Urothelium cell line (cell line): ENCODE data around the gene RASA3.
A peak's percentile ranks its signal among the peaks of the same experiment; 100 is the strongest.
"Not testable (repeated sequence)": the region's sequence is repeated elsewhere in the genome, so short reads cannot be mapped to it uniquely, and the experiment has no call there.

Experiments
- DNase-seq: peaks from one replicate; pipeline ENCODE4 v3.0.0; 2011; ENCODE audit warnings: low spot score, mixed read lengths
- FAIRE-seq: peaks from 2 replicates; lab custom pipeline; 2011; peaks lifted over from hg19 to GRCh38; lab: Jason Lieb, UNC

The RASA3 gene

DNA sequence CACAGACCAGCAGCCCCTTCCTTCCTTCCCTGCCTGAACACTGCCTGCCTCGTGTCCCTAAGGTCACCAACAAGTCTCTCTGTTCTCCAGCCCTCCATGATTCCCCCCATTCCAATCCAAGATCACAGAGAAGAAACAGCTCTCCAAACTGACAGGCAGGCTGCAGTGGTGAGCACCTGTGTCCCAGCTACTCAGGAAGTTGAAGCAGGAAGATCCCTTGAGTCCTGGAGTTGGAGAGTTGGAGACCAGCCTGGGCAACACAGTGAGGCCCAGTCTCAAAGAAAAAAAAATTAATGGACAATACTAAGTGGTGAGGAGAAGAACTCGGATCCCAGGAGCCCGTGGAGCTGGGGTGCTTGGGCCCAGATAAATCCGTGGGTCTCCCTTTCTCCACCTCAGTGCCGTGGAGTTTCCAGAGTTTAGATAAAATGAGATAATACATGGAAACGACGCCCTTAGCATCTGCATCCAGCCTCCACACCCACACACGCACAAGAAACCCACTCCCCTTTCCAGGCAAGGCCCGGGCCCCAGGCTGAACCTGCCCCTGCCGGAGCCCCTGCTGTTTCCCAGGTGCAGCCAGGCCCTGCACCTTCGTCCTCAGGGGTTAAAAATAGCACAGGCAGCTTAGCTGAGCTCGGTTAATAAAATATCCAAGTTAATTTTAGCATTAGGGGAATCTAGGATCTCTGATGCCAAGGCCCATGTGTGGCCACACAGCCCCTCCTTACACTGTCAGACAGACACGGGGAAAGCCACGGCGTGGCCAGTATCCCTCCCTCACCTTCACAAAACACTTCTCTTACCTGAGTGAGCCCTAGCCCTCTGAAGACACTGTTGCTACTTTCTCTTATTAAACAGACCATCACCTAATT is 4.7 kb downstream of the RASA3 start:
- FAIRE-seq (peak; percentile 23), DNase-seq (no peak)

GRCh38 chr13:114126789-114127472 is 5.5 kb downstream of the RASA3 start:
- DNase-seq: no peak

GRCh38 chr13:114126086-114126485 is 6.3 kb downstream of the RASA3 start:
- FAIRE-seq, DNase-seq: not testable (repeated sequence)

More at GRCh38 chr13:114126789-114127472, 5.5 kb downstream of the RASA3 start:
- FAIRE-seq: no peak

DNA sequence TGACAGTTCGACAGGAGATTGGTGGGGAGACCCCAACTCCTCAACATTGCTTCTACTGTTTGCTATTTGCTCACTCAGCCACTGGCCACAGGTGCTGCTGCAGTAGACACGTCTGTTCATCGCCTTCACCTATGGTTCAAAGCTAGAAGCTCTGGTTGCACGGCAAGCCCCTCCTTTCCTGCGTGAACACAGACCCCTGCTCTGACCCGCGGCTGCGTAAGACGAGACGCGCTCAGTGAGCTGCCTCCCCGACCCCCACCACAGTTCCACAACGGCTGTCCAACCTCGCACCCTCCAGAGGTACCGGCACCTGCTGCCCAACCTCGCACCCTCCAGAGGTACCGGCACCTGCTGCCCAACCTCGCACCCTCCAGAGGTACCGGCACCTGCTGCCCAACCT is 6.8 kb downstream of the RASA3 start:
- FAIRE-seq: no peak
- DNase-seq: no peak

DNA sequence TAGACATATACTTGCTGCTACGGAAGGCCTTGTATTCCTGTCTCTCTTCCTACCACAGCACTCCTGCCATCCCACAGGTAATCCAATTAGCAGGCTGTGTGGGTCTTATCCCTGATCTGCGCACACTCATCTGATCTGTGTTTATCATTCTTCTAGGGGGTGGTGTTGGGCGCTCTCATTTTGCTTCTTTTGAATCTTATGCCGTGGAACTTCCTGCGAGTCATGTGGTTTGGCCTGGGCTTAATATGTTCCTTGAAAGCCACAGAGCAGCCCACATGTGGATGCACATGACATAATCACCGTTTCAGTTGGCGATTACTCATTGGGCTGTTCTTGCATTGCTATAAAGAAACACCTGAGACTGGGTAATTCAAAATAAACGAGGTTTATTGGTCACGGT is 7.5 kb downstream of the RASA3 start:
- DNase-seq: no peak
- no peak for FAIRE-seq

DNA sequence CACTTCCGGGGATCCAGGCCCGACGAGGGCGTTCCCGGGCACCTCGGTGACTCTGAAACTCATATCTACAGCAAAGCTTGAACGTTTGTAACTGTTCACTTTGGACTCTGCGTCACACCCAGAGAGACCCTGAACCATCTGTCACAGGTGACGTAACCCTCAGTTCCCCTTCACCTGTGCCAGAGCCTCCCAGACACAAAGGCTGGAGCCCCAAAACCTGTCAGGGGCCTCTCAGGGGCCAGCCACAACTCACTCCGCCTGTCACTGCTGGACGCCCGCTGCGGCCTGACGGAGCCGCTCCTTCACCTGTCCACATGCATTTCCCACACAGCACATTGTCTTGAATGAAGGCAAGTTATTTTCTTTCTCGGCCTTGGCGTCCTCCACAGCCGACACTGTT is 8.0 kb downstream of the RASA3 start:
- FAIRE-seq: no peak
- no peak for DNase-seq

DNA sequence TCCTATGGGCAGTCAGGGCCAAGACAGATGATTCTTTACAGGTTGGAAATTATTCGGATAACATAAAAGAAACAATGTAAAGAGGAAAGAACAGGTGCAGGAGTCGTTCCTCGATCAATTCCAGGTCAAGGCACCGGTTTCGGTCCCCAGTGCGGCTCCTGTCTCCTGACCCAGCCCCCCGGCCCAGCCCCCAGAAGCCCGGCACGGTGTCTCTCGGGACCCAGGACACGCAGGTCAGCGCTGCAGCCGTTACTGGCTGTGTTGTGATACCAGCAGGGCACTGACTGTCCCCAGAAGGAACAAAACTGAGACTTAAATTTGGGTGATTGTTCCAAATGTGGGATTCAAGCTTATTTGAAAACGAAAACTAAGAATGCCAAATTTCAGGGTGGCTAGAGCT is 8.5 kb downstream of the RASA3 start:
- DNase-seq (no peak), FAIRE-seq (no peak)

DNA sequence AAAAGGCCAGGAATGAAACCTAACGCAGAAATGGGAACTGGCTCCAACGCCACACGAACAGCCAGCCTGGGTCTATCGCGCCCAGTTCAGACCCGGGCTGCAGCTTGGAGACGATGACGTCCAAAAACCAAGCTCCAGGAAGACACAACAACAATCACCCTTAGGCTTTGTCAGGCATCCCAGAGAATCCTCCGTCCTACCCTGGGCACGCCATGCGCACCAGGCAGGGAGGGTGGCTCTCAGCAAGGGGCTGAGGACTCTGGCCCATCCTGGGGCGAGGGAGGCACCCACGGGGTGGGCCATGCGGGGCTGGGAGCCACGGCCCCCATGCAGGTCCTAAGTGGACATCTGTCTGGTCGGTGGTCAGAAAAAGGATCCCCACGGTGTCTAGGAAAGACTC is 9.0 kb downstream of the RASA3 start:
- no peak for DNase-seq
- FAIRE-seq: no peak

DNA sequence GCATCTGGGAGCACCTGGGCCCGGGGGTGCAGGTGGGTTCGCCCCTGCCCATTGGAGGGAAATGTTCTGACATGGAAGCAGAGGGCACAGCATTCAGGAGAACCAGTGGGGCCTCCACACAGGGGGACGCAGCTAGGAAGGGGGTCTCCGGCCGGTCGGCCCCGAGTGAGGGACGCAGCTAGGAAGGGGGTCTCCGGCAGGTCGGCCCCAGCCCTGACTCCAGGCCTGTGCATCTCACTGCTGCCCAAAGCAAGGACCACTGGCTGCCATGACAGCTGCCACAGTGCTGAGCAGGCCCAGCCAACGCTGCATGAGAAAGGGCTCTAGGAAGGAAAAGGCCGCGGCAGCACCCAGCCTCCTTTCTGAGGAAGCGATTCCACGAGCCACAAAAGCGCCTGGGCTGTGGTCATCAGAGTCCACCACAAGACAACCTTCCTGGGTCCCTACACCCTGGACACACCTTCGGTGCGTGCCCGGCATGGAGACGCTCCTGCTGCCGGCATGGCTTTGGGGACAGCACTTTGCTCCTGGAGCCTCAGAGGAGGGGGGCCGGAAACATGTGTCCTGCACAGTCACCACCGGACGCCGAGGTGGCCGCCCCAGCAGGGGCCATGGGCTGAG is 9.7 kb downstream of the RASA3 start:
- FAIRE-seq (no peak), DNase-seq (no peak)

DNA sequence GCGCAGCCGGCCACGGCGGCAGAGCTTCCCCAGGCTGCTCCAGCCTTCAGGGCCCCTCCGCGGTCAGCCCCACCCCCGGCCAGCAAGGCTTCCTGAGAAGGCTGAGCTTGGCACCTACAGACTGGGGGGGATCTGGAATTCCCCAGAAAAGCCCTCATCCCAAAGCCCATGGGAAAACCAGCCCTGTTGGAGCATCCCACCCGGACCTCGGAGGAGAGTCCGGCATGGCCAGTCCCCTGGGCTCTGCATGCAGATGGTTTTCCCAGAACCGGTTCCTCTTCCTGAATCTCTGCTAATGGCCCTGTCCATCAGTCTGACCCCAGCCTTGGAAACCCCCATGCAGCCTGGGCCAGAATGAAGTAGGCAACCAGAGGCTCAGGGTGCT is 10.3 kb downstream of the RASA3 start:
- DNase-seq: no peak
- no peak for FAIRE-seq

DNA sequence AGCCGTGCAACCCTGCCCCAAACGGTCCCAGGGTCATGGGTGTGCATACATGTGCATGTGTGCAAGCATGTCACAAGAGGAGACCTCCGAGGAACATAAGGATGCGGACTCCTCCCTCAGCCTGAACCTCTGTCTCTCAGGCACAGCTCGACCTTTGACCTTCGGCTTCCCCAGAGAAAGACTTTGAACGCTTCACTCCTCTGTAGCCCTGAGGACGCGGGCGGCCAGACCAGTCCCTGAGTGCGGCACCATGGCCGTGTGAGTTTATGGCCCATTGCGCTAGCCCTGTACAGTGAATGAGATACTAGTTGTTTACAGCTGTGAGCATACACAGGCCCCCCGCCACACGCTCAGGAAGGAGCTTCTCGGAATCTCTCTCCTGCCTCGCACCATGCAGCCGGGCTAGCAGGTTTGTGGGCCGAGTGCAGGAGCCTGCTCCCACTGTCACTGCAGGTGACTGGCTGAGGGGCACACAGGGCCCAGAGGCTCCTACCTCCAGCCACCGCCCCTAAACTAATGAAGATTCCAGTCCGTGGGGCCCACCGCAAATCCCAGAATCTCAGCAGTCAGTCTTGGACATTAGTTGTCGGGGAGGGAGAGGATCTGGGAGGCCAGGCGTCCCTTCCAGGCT is 10.8 kb downstream of the RASA3 start:
- FAIRE-seq: peak; percentile 37

DNA sequence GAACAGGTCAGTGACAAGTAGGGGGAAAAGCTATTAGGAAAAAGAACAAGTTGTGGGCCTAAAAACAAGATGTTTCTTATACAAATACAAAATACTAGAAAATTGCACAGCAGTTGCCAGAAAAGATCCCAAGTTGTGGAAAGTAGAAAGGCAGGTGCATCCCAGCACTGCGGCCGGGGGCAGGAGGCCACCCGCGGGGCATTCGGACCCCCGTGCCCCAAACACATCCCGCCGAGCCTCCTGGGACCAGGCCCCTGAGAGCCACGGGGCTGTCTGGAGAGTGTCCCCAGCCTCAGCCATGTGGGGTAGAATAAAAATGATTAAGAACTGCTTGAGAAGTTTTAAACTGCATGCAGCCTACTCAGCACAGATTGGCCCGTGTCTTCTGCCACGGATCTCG is 11.4 kb downstream of the RASA3 start:
- FAIRE-seq: no peak
- no peak for DNase-seq

More for the DNA sequence above, 10.8 kb downstream of the RASA3 start:
- no peak for DNase-seq

DNA sequence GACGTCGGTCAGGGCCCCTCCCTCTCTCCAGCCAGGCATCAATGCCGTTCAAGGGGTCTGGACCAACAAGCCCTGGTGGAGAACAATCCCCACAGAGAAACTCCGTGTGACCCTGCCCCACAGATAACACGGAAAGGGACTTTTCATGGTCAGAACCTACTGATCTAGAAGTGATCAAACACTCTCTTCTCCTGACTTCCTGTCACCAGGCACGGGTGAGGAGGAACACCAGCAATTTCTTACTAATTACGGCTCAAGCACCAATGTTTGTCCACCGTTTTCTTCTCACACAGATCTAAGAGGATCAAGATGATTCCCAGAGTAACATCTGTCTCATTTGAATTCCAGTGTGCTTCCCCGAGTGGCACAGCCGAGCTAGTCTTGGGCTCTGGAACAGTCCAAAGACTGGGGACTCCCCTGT is 11.8 kb downstream of the RASA3 start:
- FAIRE-seq (no peak), DNase-seq (no peak)

- FAIRE-seq (no peak), DNase-seq (peak; percentile 85)
These were observed 13.2 kb downstream of the RASA3 start for GRCh38 chr13:114119196-114119595.

DNA sequence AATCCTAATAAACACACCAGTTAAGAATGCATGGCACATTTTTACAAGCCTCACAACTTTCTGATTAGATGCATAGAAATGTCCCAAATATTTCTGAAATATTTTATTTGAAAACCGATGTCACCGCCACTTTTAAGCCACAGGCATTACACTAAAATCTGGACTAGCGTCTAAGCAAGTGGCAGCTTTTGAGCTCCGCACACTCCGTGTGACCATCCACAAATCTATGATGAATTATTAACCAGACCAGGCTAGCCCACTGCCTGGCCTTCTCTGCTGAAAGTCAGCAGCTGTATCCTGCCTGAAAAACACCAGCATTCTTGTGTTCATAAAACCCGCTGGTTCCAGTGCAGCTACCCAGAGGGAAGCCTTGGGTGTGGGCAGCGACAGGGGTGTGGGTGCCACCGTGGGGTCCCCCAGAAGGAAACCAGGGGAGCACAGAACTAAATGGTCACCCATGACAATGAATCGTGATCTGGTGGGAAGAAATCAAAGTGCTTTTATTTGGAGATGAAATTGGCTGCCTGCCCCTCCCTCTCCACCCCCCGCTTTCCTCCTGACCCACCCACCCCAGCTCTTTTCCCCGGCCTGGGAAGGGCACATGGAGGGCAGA is 13.8 kb downstream of the RASA3 start:
- DNase-seq (peak; percentile 55), FAIRE-seq (no peak)

DNA sequence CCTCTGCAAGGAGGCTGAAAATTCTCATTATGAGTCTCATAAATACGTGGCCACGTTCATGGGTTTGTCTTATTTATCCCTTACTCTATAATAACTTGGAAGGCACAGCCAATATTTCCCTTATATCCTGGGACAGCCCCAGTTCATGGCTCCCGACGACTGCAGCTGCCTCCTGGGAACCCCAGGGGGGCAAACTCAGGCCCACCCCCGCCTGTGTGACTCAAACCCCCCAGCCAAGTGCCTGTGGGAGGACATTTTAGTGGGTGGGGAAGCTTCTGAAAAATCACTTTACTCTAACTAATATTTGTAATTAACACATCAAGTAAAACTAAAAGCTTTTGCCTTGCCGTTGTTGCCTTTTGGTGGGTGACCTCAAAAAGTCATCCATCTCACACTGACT is 14.3 kb downstream of the RASA3 start:
- no peak for FAIRE-seq
- no peak for DNase-seq

- peak; percentile 99 for FAIRE-seq
- not testable (repeated sequence) for DNase-seq
These were observed 15.0 kb downstream of the RASA3 start for GRCh38 chr13:114117341-114117874.

DNA sequence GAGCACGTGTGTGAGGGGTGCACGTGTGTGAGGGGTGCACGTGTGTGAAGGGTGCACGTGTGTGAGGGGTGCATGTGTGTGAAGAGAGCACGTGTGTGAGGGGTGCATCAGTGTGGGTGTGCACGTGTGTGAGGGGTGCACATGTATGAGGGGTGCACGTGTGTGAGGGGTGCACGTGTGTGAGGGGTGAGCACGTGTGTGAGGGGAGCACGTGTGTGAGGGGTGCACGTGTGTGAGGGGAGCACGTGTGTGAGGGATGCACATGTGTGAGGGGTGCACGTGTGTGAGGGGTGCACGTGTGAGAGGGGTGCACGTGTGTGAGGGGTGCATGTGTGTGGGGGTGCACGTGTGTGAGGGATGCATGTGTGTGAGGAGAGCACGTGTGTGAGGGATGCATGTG is 15.7 kb downstream of the RASA3 start:
- FAIRE-seq: no peak

DNA sequence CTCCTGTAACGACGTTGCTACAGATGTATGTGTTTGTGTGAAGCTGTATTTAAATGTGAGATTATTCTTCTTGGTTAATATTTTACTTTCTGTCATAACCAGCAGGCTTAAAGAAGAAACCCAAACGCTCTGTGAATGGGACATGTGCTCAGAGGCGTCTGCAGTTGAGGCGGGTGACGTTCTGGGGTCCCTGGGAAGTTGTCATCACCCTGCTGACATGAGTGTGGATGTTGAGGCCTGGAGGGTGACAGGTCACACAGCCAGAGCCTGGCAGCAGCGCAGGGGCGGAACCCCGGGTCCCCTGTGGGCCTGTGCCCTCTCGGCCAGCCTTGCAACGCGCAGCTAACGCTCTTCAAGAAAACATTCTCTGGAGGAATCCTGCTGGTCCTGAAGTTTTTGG is 16.6 kb downstream of the RASA3 start:
- DNase-seq (no peak), FAIRE-seq (no peak)

More for the DNA sequence above, 15.7 kb downstream of the RASA3 start:
- no peak for DNase-seq

DNA sequence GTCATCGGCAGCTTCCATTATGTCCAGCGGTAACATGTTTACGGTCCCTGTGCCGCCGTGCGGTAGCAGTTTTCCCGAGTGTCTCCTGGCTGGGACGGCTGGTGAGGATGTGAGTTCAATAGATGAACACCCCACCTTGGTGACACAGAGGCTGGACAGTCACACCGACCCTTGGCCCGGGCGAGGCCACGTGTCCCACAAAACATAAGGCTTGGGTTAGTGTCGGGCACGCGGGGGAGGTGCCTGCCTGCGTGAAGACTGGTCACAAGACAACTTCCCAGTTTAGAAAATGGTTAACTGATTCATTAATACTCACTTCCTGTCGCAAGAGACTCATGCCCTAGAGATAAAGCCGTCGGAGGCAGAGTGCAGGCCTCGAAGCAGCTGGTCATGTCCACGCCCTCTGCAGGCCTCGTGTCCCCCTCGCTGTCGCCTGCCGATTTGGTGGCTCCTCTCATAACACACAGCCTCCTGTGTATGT is 17.2 kb downstream of the RASA3 start:
- FAIRE-seq: peak; percentile 89
- no peak for DNase-seq
